Panc1 (cell line): ENCODE results near the gene CLUH.

Source experiments
- POLR2AphosphoS5 ChIP-seq: IDR thresholded peaks from 2 replicates; pipeline ENCODE4 v1.6.1; 2012; ENCODE audit warnings: mild to moderate bottlenecking, low read depth, low read length, moderate library complexity
- SIN3A ChIP-seq: IDR thresholded peaks from 2 replicates; pipeline ENCODE4 v1.6.1; 2012; ENCODE audit warnings: low read depth, mild to moderate bottlenecking, low read length, moderate library complexity, borderline replicate concordance; ENCODE audit not compliant: insufficient read depth
- TF ChIP-seq, protein P1 (sequence below): fragments of 450-650 bp; IDR thresholded peaks from 2 replicates; pipeline ENCODE4 v1.5.1; 2017; ENCODE audit warnings: mild to moderate bottlenecking

DNA sequence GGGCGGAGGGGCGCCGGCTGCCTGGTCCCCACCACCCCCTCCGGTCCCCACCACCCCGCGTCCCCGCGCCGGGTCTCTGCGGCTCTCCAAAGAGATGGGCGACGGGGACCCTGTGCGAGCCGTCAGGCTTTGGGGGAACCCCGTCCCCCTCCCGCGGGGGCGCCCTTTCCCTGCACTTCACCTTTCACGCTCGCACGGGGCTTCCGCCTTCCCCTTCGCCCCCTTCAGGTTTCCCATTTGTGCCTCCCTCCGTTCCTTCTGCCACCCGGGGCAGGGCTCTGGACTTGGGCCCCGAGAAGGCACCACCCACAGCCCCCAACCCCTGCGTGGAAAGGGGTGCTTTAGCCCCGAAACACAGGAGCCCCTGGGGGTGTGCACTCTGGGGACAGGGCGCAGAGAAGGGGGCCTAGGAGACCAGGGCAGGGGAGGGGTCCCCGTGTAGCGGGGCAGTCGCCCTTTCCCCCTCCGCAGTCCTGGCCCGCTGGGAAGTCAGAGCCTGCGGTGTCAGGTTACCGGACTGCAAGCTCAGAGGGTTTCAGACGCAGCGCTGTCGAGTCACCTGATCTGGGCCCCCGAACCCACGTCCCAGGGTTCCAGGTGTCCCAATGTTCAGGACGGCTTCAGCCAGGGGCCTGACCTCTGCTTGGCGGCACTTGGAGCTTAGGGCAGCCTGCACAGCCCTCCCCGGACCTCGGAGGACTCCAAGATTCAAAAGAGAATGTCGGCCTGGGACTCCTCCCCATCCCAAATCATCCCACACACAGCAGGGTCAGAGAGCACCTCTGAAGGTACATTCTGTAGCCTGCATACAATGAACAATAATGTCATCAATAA lies 44.5 kb upstream of the CLUH start:
- TF ChIP-seq, protein P1, sequence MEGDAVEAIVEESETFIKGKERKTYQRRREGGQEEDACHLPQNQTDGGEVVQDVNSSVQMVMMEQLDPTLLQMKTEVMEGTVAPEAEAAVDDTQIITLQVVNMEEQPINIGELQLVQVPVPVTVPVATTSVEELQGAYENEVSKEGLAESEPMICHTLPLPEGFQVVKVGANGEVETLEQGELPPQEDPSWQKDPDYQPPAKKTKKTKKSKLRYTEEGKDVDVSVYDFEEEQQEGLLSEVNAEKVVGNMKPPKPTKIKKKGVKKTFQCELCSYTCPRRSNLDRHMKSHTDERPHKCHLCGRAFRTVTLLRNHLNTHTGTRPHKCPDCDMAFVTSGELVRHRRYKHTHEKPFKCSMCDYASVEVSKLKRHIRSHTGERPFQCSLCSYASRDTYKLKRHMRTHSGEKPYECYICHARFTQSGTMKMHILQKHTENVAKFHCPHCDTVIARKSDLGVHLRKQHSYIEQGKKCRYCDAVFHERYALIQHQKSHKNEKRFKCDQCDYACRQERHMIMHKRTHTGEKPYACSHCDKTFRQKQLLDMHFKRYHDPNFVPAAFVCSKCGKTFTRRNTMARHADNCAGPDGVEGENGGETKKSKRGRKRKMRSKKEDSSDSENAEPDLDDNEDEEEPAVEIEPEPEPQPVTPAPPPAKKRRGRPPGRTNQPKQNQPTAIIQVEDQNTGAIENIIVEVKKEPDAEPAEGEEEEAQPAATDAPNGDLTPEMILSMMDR = no peak
- TF ChIP-seq SIN3A (no peak), POLR2AphosphoS5 (no peak)
